Vagina (tissue), 2 donors: Measurements from ENCODE around the gene KCNIP4.

Source experiments
- POLR2A ChIP-seq, 2 donors: fragments of 450-650 bp; IDR thresholded peaks; one replicate each; pipeline ENCODE4 v1.6.1; 2017; ENCODE audit warnings: antibody characterized with exemption in 2 of 2, mild to moderate bottlenecking in 2 of 2, moderate library complexity in 2 of 2
- POLR2AphosphoS5 ChIP-seq, 2 donors: sonication (generic); formaldehyde crosslinking; IDR thresholded peaks; one replicate each; pipeline ENCODE4 v1.9.0; 2017; ENCODE audit warnings: antibody characterized with exemption in 2 of 2, mild to moderate bottlenecking in 2 of 2, low read depth in 1 of 2; ENCODE audit not compliant: insufficient read depth in 1 of 2
- TF ChIP-seq, protein P1 (sequence below), 3 experiments: fragments of 450-650 bp in 2 of 3; fragments of 200-600 bp in 1 of 3; sonication (generic) in 1 of 3; IDR thresholded peaks; one replicate each; pipeline ENCODE4 v1.5.1; 2017 to 2019; ENCODE audit warnings: antibody characterized with exemption in 3 of 3, mild to moderate bottlenecking in 2 of 3, moderate library complexity in 2 of 3

DNA sequence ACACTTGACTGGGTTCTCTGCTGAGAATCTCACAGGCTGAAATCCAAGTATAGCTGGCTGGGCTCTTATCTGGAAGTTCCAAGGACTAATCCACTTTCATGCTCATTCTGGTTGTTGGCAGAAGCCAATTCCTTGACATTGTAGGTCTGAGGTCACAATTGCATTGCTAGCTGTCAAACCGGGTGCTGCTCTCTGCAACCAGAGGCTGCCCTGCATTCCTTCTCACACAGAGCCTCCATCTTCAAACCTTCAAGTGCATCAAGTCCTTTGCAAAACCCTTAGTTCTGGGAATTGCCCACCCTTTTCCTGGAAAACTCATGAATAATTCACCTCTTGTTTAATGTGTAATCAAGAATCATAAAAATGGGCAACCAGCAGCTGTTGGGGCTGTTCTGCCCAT lies 404.2 kb downstream of the KCNIP4 start:
- TF ChIP-seq POLR2AphosphoS5 (IDR thresholded peaks at IDR 0.05; ENCODE audit: insufficient read depth in 1 of 2, low read depth in 1 of 2) (no peak), POLR2A (IDR thresholded peaks at IDR 0.05) (no peak)
- TF ChIP-seq, protein P1, sequence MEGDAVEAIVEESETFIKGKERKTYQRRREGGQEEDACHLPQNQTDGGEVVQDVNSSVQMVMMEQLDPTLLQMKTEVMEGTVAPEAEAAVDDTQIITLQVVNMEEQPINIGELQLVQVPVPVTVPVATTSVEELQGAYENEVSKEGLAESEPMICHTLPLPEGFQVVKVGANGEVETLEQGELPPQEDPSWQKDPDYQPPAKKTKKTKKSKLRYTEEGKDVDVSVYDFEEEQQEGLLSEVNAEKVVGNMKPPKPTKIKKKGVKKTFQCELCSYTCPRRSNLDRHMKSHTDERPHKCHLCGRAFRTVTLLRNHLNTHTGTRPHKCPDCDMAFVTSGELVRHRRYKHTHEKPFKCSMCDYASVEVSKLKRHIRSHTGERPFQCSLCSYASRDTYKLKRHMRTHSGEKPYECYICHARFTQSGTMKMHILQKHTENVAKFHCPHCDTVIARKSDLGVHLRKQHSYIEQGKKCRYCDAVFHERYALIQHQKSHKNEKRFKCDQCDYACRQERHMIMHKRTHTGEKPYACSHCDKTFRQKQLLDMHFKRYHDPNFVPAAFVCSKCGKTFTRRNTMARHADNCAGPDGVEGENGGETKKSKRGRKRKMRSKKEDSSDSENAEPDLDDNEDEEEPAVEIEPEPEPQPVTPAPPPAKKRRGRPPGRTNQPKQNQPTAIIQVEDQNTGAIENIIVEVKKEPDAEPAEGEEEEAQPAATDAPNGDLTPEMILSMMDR (IDR thresholded peaks at IDR 0.05) = no peak
